HG03442 (cell line): ENCODE measurements around the gene ERBB3.

Experiments used
- ATAC-seq: cut with Tn5 transposase; IDR thresholded peaks from one replicate; pipeline ENCODE4 v1.9.1; 2021; ENCODE audit warnings: mild to moderate bottlenecking, moderate library complexity; ENCODE audit not compliant: unreplicated experiment

The ERBB3 gene

DNA sequence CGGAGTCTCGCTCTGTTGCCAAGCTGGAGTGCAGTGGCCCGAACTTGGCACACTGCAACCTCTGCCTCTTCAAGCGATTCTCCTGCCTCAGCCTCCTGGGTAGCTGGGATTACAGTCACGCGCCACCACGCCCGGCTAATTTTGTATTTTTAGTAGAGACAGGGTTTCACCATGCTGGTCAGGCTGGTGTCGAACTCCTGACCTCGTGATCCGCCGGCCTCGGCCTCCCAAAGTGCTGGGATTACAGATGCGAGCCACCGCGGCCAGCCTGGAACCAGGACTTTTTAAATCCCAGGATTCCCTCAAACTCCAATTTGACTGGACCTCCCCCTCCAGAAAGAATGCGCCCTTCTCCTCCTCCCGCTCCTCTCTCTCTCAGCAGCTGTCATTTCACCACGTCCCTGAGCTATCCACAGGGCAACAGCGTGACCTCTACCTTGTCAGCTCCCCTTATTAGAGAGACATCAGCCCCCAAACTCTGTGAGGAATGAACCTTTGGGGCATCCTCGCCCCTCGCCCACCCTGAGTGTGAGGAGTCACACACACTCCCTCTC, 50.1 kb downstream of the ERBB3 start:
- no peak for ATAC-seq

DNA sequence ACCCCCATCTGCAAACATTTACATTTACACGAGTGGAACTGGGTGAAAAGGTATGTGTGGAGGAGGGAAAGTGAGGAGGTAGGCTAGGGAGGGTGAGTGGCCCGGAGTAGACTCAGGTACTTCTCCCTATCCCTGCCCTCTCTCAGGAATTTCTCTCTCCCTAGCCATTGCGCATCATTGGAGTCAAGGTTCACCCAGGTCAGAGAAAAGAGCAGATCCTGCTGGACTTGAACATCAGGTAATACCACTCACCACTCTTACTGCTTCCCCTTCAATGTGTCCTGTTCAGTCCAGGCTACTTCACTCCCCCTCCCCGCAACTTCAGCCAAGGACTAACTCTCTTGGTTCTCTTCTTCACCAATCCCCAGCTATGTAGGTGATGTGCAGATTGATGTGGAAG, 50.9 kb downstream of the ERBB3 start:
- ATAC-seq = no peak

DNA sequence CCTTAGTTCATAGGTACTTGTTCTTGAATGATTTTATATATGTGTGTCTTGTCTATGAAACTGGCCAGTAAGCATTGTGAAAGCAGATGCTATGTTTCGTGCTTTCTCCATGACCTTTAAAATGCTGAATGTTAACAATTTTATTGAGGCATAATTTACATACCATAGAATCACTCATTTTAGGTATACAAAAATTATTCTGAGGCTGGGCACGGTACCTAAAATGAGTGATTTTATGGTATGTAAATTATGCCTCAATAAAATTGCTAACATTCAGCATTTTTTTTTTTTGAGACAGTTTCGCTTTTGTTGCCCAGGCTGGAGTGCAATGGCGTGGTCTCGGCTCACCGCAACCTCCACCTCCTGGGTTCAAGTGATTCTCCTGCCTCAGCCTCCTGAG, 54.9 kb downstream of the ERBB3 start:
- ATAC-seq = no peak

GRCh38 chr12:56137853-56138571, 58.0 kb downstream of the ERBB3 start:
- no peak for ATAC-seq

DNA sequence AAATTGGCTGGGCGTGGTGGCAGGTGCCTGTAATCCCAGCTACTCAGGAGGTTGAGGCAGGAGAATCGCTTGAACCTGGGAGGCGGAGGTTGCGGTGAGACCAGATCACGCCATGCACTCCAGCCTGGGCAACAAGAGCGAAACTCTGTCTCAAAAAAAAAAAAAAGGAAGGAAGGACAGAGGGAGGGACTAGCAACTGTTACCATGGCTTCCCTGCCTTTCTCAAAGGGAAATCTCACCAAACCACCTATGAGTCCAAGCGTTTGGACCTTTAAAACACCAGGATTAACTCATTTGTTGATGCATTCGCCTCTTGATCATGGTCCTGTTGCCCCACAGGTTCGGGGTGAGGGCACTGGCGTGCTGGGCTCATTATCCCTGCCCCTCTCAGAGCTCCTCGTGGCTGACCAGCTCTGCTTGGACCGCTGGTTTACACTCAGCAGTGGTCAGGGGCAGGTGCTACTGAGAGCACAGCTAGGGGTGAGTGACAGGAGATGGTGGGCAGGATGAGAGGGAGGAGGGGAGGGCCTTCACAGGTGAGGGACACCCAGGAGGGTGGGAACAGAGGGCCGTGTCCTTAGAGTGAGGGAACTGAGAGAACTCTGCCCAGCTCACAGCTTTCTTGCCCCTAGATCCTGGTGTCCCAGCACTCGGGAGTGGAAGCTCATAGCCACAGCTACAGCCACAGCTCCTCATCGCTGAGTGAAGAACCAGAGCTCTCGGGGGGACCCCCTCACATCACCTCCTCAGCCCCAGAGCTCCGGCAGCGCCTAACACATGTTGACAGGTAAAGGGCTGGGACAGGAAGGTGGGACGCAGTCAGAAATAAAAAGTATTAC, 62.2 kb downstream of the ERBB3 start:
- ATAC-seq = no peak

- ATAC-seq = no peak
These were observed 63.3 kb downstream of the ERBB3 start for GRCh38 chr12:56143217-56143616.

- no peak for ATAC-seq
These were observed 63.9 kb downstream of the ERBB3 start for GRCh38 chr12:56143870-56144269.

DNA sequence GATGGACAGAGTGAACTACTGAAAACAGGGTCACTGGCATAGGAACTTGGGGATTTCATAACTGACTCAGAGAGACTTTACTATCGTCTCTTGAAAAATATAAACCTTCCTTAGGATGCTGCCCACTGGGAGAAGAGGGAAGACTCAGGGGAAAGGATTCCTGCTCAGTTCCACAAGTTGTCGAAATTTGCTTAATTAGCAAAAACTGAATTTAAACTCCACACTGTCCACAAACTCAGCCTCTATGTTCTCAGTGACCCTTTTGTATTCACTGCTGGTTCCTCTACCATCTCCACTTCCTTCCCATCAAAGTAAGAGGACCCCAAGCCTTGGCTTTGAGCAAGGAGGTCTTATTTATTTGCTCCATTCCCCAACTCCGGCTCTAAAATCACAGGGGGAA, 65.3 kb downstream of the ERBB3 start:
- no peak for ATAC-seq

- ATAC-seq = no peak
These were observed 66.8 kb downstream of the ERBB3 start for GRCh38 chr12:56146492-56147460.

GRCh38 chr12:56150563-56150962, 70.6 kb downstream of the ERBB3 start:
- no peak for ATAC-seq

GRCh38 chr12:56151672-56152131, 71.7 kb downstream of the ERBB3 start:
- peak; percentile 58 for ATAC-seq

GRCh38 chr12:56152132-56152755, 72.3 kb downstream of the ERBB3 start, which contains the start of gene MYL6B:
MYL6B (plus strand) TSS chr12:56152587; CDS start chr12:56153919, 1,332 bp downstream.
- ATAC-seq = peak; percentile 79
